GM10248 (cell line): ENCODE data around the gene ZBTB17.
"Not testable (repeated sequence)": the region's sequence is repeated elsewhere in the genome, so short reads cannot be mapped to it uniquely, and the experiment has no call there.

ENCODE experiments used
- CTCF ChIA-PET: fragments of 300-600 bp; sonication (Branson Sonifier 250); formaldehyde crosslinking; extraction: SDS; loops from one replicate; lab custom pipeline; 2021; ENCODE audit warnings: antibody characterized with exemption; lab: Yijun Ruan, JAX
- POLR2A ChIA-PET: fragments of 350-650 bp; sonication (Branson Sonifier 250); formaldehyde crosslinking; extraction: SDS; loops from one replicate; lab custom pipeline; 2020; ENCODE audit warnings: antibody characterized with exemption; lab: Yijun Ruan, JAX
- DNase-seq: peaks from one replicate; pipeline ENCODE4 v3.0.0; 2012; ENCODE audit errors: extremely low spot score
- CTCF ChIP-seq: IDR thresholded peaks from 2 replicates; pipeline ENCODE4 v1.5.1; 2012; ENCODE audit warnings: mild to moderate bottlenecking, low read depth; ENCODE audit errors: extremely low read depth, missing control alignments, control extremely low read depth

ZBTB17 gene

DNA sequence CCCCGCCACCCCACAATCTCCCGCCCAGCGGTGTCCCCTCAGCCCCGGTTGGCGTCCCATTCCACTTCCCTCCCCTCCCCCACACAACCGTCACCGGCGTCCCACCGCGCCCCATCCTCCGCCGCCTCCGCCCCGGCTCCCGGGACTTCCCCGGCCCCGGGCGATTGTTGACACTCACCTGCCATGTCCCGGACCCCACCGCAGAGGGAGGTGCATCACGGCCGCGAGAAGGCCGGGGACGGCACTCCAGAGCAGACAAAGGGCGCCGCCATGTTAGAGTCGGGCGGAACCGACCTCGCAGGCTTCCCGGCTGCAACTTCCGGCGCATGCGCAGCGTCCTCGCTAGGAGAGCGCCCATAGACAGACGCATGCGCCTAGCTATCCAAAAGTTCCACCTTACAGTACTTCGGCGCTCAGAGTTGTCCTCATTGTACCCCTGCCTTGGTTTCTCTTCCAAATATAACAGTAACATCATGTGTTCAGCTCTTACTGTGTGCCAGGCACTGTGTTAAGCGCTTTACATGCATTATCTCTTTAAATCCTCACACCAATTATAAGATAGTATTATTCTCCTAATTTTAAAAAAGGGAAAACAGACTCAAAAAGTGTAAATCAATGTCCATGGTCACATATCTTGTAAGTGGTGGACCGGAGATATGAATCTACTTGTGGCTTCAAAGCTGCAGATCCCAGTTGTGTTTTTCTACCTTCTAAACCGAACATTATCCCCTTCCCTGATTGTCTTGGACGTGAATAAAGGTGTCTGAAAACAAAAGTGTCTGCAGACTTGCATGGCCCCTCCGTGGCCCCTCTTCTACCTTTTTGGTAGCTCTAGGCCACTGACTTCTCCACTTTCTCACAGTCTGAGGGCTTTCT, at the start of gene ZBTB17:
TSS of gene ZBTB17 (minus strand) at position 297 of the 876 bp plus-strand sequence. CDS start 27,606 bp downstream, outside the sequence.
- CTCF ChIA-PET, result interaction anchor here (0.6 to 2.2 kb wide), 12 partner anchors 10 to 161 kb away, joined by 3 to 9 read pairs (median 5); no protein-coding TSS in a partner anchor

GRCh38 chr1:16023050-16023653, 47.3 kb upstream of the ZBTB17 start:
- no peak for TF ChIP-seq CTCF
- CTCF ChIA-PET, result interaction anchor here (0.7 to 2.1 kb wide), 4 partner anchors 13 to 207 kb away, joined by 3 to 7 read pairs (median 4); no protein-coding TSS in a partner anchor
- no peak for DNase-seq
- POLR2A ChIA-PET, result no interaction called here

More for the DNA sequence above, at the start of gene ZBTB17:
- no peak for TF ChIP-seq CTCF
- DNase-seq, result peak; percentile 94
- POLR2A ChIA-PET, result interaction anchor here (1.0 to 1.8 kb wide), 5 partner anchors 10 to 142 kb away, joined by 3 to 8 read pairs (median 3); no protein-coding TSS in a partner anchor

DNA sequence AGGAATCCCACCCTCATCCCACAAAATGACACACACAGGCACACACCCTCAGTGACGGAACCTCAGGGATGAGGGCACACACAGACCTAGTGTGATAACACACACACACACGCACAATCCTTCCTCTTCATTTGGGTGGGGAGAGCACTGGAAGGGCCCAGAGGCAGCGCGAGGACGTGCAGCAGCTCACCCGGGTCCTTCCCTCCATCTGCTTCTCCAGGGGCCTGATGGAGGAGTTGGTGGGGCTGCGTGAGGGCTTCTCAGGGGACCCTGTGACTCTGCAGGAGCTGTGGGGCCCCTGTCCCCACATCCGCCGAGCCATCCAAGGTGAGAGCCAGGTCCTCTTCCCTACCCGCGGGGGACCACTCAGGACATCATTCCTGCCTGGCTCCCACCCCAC, 46.5 kb upstream of the ZBTB17 start:
- POLR2A ChIA-PET, result no interaction called here
- TF ChIP-seq CTCF, result no peak
- CTCF ChIA-PET, result interaction anchor here (1.6 to 2.1 kb wide), 2 partner anchors 12 to 15 kb away, joined by 6 to 7 read pairs; no protein-coding TSS in a partner anchor
- DNase-seq, result no peak

- TF ChIP-seq CTCF, result no peak
- CTCF ChIA-PET, result interaction anchor here (1.6 kb wide), 1 partner anchor 14 kb away, joined by 6 read pairs; no protein-coding TSS in a partner anchor
- no peak for DNase-seq
- POLR2A ChIA-PET, result no interaction called here
Observed at GRCh38 chr1:16021681-16022080, 45.8 kb upstream of the ZBTB17 start, which contains the start of gene CLCNKA. Gene CLCNKA (plus strand): TSS chr1:16022036. CDS start chr1:16022620, 584 bp downstream.

GRCh38 chr1:16020878-16021277, 45.0 kb upstream of the ZBTB17 start:
- POLR2A ChIA-PET, DNase-seq: not testable (repeated sequence)
- CTCF ChIA-PET, result interaction anchor here (1.0 to 1.3 kb wide), 2 partner anchors 9 to 13 kb away, joined by 4 to 5 read pairs; no protein-coding TSS in a partner anchor

DNA sequence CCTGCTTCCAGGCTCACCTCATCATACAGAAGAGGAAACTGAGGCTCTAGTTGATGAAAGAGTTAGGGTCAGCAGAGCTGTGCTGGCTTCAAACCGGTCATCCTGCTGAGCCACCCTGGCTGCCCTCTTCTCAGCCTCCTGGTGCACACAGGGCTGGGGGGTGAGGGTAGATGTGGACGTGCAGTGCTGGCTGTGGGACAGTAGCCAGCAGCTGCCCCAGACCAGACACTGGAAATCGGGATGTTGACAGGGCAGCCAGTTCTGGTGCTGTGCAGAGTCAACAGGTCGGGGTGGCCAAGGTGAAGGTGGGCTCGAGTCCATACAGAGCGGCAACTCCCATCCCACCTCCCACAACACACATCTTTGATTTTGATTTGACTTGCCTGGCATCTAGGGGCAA, 44.4 kb upstream of the ZBTB17 start:
- DNase-seq, result no peak
- ChIA-PET CTCF (interaction anchor here (0.9 to 1.3 kb wide), 3 partner anchors 9 to 205 kb away, joined by 3 to 5 read pairs (median 4); no protein-coding TSS in a partner anchor), POLR2A (no interaction called here)

More for the DNA sequence above, 44.4 kb upstream of the ZBTB17 start:
- no peak for TF ChIP-seq CTCF
